Prostate gland (tissue), 2 donors: Measurements from ENCODE around the gene KIF12.

ENCODE experiments used
- CTCF ChIP-seq, 4 experiments: fragments of 200-600 bp in 2 of 4; fragments of 450-650 bp in 2 of 4; sonication (generic) in 2 of 4; IDR thresholded peaks; 1 replicate in 3 of 4; 2 replicates in 1 of 4; pipeline ENCODE4 v1.5.1; 2016 to 2019; ENCODE audit warnings: antibody characterized with exemption in 4 of 4, mild to moderate bottlenecking in 2 of 4, moderate library complexity in 2 of 4
- POLR2A ChIP-seq: fragments of 450-650 bp; IDR thresholded peaks from one replicate; pipeline ENCODE4 v1.6.1; 2016; ENCODE audit warnings: antibody characterized with exemption, mild to moderate bottlenecking

DNA sequence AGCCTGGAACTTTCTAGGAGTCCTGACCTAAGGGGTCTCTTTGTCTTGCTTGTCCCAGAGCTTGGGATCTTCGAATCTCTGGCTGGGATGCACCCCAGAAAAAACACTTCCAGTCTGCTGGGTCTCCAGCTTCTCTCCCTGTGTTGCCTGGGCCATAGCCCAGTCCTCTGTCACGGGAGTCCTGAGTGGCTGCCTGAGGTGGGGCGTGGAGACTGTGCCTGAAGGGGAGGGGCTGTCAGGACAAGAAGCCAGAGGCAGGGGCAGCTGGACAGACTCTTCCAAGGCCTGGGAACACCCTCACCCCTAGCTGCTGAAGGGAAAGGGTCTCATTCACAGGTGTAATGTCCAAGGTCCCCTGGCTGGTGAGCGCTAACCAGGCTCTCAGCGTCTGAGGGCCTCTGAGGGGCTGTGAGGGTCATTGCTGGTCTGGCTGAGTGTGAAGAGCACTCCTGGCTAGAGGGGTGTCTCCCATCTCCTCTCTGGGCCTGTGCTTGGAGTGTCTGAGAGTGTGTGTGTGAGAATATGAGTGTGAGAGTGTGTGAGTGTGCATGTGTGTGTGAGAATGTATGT, 35.8 kb upstream of the KIF12 start:
- no peak for TF ChIP-seq CTCF (IDR thresholded peaks at IDR 0.05)
- no peak for TF ChIP-seq POLR2A
